NCI-H146 (cell line): ENCODE measurements around the gene GCNT1.
"Not testable (repeated sequence)": the region's sequence is repeated elsewhere in the genome, so short reads cannot be mapped to it uniquely, and the experiment has no call there.

ENCODE experiments used
- DNase-seq: peaks from one replicate; lab custom pipeline; 2025; lab: John Stamatoyannopoulos, UW

Gene GCNT1

DNA sequence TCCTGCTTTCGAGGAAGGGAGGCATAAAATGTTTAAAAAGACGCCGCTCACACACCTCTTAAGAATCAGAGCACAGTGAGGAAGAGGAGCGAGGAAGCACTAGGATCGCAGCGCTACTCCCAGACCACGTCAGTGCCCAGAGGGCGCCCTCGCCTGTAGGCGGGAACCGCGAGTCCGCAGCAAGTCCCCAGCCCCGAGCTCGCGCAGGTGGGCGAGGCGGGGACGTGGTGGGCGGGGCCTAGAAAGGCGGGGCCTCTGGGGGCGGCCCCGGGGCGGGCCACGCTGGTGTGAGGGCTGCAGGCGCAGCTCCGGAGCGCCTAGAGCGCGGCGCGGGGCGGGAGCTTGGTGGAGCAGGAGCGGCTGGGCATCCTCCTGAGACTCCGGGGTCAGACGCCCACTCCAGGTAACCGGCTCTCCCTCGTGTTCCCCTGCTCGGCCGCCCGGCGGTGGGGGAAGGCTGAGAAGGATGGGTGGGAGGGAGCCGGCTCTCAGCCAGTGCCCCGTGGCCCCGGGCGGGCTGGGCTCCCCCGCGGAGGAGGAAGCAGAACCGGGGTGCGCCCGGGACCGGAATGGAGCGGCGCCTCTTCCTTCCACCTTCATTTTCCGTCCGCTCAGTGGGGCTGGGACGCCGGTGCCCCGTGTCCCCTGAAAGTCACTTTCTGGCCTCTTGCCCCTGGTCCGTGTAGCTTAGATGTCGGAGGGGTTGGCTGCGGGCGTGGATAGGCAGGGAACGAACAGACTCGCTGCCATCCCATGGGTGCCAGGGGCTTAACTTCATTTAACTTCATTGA is at the start of gene GCNT1:
TSS of gene GCNT1 (plus strand) at position 280 of the 791 bp plus-strand sequence. CDS start 43,200 bp downstream, outside the sequence.
- DNase-seq = peak; percentile 91

DNA sequence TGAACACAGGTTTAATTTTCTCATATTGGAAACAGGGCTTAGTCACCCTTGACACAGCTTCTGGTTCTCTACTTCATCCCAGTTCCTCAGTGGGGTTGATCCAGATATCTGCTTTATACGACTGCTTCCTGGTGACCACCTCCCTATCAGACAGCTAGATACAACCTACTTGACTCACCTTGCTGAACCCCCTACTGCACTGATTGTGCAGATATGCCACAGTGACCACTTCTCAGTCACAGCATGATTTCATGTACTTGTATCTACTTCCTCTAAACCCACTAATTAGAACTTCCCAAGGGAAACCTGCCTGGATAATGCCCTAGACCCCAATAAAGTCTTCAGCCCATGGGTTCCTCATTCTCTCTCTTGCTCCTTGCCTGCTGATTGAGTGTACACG is 46.3 kb upstream of the GCNT1 start:
- DNase-seq = no peak

DNA sequence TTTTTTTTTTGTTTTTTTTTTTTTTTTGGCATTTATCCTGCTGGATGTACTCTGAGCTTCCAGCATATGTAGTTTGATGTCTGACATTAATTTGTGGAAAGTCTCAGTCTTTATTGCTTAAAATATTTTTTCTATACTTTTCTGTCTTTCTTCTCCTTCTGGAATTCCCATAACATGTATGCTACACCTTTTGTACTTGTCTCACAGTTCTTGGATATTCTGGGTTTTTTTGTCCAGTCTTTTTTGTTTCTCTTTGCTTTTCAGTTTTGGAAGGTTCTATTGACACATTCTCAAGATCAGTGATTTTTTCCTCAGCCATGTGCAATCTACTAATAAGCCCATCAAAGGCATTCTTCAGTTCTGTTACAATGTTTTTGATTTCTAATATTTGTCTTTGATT is 45.3 kb upstream of the GCNT1 start:
- DNase-seq = no peak

DNA sequence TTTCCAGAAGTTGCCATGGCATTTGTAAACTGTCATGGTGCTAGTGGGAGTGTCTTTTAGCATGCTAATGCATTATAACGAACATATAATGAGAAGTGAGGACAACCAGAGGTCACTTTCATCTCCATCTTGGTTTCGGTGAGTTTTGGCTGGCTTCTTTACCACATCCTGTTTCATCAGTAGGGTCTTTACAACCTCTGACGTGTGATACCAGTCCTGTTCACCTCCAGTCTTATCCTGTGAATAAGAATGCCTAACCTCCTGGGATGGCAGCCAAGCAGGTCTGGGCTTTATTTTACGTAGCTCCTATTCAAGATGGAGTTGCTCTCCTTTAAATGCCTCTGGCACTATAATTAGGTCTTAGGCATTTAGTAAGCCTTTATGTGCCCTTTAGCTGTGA is 44.3 kb upstream of the GCNT1 start:
- DNase-seq = no peak

DNA sequence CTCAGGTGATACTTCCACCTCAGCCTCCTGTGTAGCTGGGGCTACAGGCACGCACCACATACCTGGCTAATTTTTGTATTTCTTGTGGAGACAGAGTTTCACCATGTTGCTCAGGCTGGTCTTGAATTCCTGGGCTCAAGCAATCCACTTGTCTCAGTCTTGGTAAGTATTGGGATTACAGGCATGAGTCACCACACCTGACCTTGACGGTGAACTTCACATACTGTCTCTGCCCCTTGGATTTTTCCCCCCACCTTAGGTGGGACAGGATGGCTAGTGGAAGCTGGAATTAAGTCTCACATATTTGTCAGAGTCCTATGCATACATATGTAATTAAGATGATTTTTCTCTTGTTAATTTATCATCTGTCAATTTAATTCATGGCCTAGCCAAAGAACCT is 43.8 kb upstream of the GCNT1 start:
- no peak for DNase-seq

- peak; percentile 50 for DNase-seq
Measured at GRCh38 chr9:76415731-76416130, 43.3 kb upstream of the GCNT1 start.

DNA sequence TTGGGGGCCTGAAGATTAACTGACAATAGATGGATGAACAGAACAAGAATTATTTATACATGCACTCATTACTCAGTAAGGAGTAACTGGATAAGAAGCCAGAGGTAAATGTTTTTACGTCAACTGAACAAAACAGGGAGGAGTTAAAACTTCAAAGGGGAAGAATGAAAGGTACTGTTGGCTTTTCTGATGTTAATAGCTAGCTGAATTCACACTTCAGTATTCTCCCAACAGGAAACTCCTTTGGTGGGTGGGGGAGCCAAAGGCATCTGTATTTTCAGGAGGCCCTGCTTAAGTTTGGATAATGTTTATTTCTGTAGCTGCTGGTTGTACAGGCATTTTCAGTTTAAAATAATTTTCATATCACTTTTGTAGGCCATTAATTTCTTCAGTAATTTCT is 41.6 kb upstream of the GCNT1 start:
- no peak for DNase-seq

DNA sequence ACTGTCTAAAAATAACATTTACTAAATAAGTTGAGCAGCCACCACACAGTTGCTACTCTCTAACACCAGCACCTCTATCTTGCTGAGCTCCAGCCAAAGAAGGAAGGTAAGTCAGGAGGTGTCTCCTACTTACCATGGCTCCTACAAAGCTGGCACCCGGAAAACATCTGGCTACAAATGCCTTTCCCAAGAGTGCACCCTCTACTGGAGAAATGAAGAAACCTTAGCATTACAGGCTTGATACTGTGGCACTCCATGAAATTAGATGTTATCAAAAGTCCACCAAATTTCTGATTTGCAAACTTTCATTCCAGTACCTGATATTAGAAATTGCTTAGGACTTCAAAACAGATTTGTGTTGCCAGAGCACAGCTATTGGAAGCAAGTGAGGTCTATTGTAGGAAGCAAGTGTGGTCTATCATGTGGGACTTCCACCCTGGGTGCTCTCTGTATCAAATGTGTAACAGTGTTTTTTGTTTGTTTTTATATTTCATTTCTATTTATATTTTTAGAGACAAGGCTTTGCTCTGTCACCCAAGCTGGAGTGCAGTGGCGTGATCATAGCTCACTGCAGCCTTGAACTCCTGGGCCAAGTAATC is 39.1 kb upstream of the GCNT1 start:
- DNase-seq = peak; percentile 5

DNA sequence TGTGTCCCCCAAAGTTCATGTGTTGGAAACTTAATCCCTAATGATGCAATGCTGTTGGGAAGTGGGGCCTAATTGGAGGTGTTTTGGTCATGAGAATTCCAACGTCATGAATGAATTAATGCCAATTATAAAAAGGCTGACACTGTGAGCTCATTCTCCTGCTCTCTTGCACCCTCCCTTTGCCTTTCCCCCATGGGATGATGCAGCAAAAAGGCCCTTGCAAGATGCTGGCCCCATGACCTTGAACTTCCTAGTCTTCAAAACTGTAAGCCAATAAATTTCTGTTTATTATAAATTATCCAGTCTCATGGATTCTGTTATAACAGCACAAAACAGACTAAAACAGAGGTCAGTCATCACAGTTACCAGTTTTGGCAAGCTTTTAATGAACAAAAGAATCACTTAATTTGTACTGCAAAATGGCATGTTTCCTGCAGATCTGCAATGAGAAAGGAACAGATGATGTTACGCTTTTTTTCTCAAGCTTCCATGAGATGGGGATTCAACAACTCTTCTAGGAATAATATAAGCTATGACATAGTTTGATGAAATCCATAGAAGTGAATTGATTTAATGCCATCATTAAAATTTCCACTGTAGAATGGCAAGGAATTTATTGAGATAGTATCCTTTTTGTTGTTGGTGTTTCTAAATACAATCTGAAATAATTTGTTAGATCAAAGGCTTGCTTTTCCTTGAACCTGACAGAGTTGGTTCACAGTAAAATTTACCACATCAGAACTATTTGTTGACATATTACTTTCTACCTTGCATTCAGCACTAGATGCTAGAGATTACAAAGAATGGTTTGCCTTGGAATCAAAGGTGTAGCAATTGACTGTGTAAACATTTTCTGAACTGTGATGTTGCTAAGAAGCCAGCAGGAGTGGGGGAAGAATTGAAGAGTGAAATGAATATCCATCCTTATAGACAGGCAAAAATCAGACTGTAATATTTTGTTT is 35.5 kb upstream of the GCNT1 start:
- peak; percentile 31 for DNase-seq

- no peak for DNase-seq
Measured at GRCh38 chr9:76424491-76424890, 34.5 kb upstream of the GCNT1 start.

DNA sequence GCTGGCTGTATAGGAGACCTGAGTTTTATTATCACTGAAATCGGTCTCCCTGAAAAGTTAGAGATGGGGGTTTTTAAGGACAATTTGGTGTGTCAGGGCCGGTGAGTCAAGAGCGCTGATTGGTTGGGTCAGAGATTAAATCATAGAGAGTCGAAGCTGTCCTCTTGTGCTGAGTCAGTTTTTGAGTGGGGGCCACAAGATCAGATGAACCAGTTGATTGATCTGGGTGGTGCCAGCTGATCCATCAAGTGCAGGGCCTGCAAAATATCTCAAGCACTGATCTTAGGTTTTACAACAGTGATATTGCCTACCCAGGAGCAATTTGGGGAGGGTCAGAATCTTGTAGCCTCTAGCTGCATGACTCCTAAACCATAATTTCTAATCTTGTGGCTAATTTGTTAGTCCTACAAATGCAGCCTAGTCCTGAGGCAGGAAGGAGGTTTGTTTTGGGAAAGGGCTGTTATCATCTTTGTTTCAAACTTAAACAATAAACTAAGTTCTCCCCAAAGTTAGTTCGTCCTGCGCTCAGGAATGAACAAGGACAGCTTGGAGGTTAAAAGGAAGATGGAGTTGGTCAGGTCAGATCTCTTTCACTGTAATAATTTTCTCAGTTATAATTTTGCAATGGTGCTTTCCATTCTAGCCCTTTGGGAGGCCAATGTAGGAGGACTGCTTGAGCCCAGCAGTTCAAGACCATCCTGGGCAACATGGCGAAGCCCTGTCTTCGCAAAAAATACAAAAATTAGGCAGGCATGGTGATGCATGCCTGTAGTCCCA is 33.1 kb upstream of the GCNT1 start:
- DNase-seq = no peak

DNA sequence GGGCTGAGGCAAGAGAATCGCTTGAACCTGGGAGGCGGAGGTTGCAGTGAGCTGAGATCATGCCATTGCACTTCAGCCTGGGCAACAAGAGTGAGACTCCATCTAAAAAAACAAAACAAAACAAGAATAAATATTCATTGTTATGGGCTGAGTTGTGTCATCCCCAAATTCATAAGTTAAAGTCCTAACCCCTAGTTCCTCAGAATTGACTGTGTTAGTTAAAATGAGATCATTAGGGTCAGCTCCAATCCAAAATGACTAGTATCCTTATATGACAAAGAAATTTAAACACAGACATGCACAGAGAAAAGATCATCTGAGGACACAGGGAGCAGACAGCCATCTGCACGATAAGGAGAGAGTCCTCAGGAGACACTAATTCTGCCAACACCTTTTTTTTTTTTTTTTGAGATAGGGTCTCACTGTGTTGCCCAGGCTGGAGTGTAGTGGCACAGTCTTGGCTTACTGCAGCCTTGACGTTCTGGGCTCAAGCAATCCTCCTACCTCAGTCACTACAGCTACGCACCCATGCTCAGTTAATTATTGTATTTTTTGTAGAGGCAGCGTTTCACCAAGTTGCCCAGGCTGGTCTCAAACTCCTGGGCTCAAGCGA is 32.1 kb upstream of the GCNT1 start:
- DNase-seq = no peak

- DNase-seq = no peak
Measured at GRCh38 chr9:76431601-76432000, 27.4 kb upstream of the GCNT1 start.

DNA sequence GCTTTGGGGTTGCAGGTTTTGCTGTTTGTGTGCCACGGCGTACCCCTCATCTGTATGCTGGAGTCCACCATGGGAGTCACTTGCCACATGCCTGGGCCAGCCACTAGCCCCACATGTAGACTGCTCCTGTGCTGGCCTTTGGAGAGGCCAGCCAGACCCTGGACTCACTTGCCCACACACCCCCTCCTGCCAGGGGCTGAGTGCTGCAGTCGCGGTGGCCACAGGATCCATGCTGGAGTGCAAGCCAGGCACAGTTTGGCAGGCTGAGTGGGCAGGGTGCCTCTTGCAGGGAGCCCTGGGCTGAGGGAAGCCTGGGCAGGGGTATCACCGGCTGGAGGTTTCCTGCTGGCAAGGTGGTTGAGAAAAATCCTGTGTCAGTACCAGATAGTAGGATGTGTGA is 25.6 kb upstream of the GCNT1 start:
- DNase-seq = no peak

DNA sequence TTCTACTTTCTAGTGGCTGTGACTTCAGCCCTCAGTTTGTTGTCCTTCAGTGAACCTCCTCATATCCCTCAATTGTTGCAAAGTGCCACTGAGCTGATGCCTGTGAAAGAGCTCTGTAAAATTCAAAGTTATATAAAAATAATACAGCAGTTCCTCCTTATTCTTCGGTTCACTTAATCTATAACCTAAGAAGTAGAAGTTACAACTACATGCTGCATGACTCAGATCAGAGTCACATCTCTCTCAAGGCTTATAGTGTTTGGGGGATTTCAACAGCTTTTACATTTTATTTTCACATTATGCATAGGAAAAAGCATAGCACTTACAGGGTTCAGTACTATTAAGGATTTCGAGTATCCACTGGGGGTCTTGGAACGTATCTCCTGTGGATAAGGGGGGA is 25.1 kb upstream of the GCNT1 start:
- DNase-seq = no peak

- DNase-seq = not testable (repeated sequence)
Measured at GRCh38 chr9:76434897-76435296, 24.1 kb upstream of the GCNT1 start.

- DNase-seq = not testable (repeated sequence)
Measured at GRCh38 chr9:76437017-76437699, 21.8 kb upstream of the GCNT1 start.

GRCh38 chr9:76438841-76439588 is 20.0 kb upstream of the GCNT1 start:
- no peak for DNase-seq

DNA sequence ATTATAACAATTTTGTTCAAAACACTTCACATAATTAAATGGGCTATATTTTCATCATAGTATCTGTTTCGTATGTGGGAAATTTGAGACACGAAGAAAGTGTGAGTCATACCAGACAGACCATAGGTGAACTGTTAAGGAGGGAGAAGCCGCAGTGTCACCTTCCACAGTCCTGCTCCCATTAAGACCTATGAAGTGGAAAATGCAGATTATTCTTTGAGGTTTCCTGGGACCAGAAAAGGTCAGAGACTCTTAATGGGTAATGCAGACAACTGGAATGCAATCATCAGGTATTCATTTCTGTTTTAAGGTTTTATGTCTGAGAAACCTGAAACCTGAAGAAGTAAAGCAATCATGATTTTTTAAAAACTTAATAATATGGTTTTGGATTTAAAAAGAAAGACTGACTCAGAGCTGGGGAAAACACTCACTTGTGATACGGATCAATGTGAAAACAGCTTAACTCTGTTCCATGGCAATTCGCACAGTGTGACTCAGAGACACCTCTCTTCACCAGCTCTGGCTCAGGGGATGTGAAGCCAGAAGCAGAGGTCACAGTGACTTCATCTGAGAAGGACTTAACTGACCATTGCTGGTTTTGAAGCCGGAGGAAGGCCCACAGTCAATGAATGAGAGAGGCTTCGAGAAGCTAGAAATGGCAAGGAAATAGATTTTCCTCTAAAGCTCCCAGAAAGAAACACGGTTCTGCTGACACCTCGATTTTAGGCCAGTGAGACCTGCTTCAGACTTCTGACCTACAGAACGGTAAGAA is 17.2 kb upstream of the GCNT1 start:
- no peak for DNase-seq
